Mesenteric fat pad (tissue), 1 donor: ENCODE data around the gene SCGB2B2. TPM values are rescaled to one million over a fixed set of nuclear protein-coding genes. Genes with fewer than 3 reads are reported as not detected.

Experiments
- total RNA-seq: library from RNA; stranded (reverse); fragmentation: NEBNext Ultra II Directional; extraction: Animal tissue kit (Norgen Biotek cat#: 25700); gene quantifications from one replicate; pipeline ENCODE4 v1.2.1, GENCODE V29; 2021
- donor health status: DM: yes; HTN: yes; CAD: no.

Gene SCGB2B2
- total RNA-seq, 1 donor from 2014 or later: 0.77 TPM

Other genes starting within 250 kb of the SCGB2B2 start
- 115 TPM for gene UBA2, start 248.8 kb downstream of the SCGB2B2 start, total RNA-seq
- 25.3 TPM for gene WTIP, start 195.4 kb downstream of the SCGB2B2 start, total RNA-seq
- gene ZNF302, start 519 bp upstream of the SCGB2B2 start, total RNA-seq: 16.0 TPM
- gene ZNF181, start 57.1 kb upstream of the SCGB2B2 start, total RNA-seq: 6.3 TPM
- 3.0 TPM for gene ZNF599, start 96.1 kb upstream of the SCGB2B2 start, total RNA-seq
- gene ZNF30, start 249.7 kb upstream of the SCGB2B2 start, total RNA-seq: 2.2 TPM